Hepatic stellate cell (primary cell): ENCODE measurements around the gene STARD10.
"Not testable (repeated sequence)": the region's sequence is repeated elsewhere in the genome, so short reads cannot be mapped to it uniquely, and the experiment has no call there.

Experiments
- DNase-seq: peaks from one replicate; pipeline ENCODE4 v3.0.0; 2011; ENCODE audit warnings: low spot score

STARD10 gene

DNA sequence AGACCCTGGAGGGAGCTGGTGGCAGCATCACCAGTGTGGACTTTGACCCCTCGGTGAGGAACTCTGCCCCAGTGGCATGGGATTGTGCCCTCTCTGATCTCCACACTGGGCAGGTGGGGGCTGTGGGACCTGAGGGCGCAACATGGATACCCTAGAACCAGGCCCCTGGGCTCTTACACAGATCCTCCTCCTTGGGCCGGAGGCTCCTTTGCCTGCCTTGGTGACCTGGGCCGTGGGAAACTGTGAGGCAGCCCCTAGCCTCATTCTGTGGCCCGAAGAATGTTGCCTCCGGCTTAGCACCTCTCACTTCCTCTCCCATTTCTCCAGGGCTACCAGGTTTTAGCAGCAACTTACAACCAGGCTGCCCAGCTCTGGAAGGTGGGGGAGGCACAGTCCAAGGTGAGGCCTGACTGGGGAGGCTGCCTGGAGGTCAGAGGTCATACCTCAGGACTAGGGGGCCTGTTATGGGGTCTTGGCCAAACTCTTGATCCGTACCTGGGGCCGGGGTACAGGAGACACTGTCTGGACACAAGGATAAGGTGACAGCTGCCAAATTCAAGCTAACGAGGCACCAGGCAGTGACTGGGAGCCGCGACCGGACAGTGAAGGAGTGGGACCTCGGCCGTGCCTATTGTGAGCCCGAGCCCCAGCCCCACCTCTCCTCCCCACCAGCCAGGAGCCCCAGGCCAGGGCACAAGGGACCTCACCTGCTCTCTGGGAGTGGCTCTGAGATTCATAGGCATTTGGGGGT is 32.5 kb upstream of the STARD10 start:
- DNase-seq, result no peak

DNA sequence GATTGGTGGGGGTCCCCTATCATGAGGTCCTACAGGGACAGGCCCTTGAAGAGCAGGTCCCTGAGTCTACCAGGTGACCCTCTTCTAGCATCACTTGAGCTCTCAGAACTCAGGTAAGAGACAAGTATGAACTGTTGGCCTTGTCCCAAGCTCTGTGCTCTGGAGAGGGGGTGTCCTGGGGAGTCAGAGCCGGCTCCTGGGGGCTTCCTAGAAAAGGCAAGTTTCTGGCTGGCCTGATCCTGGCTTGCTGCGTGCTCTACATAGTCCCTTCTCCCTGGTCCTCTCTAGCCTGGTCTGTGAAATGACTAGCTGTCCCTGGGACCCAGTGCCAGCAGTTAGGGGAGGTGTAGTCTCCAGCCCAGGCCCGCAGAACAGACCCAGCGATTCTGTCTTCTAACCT is 31.8 kb upstream of the STARD10 start:
- DNase-seq, result no peak

GRCh38 chr11:72824811-72825505 is 31.1 kb upstream of the STARD10 start:
- DNase-seq, result no peak

GRCh38 chr11:72824020-72824419 is 30.2 kb upstream of the STARD10 start:
- no peak for DNase-seq

- DNase-seq, result no peak
These were observed 29.4 kb upstream of the STARD10 start for GRCh38 chr11:72823105-72823804.

DNA sequence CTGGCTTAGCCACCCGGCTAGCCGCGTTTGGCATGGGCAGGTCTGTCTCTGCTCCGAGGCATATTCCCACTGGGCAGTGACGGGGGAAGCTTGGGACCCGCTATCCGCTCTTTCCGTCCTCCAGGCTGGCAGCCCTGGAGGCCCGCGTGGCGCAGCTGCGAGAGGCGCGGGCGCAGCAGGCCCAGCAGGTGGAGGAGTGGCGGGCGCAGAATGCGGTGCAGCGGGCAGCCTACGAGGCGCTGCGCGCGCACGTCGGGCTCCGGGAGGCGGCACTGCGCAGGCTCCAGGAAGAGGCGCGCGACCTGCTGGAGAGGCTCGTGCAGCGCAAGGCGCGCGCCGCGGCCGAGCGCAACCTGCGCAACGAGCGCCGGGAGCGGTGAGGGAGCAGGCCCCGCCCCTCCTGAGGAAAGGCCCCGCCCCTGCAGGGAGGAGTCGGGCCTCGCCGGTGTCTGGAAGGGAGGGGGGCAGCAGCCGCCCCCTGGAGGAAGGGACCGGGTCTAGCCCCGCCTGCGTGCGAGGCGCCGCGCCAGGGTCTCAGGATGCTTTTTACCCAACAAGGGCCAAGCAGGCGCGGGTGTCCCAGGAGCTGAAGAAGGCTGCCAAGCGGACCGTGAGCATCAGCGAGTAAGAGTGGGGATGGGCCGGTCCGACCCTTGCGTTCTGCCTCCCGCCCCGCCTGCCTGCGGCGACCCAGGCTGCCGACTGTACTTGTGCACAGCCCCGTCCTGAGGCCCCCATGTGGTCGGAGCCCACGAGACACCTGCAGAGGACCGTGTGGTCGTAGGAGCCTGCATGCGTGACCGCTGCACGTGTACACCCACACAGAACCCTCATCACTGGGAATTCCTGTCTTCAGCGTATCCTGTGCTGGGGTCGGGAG is 28.3 kb upstream of the STARD10 start:
- DNase-seq, result peak; percentile 98

GRCh38 chr11:72821221-72821919 is 27.5 kb upstream of the STARD10 start:
- DNase-seq, result no peak

GRCh38 chr11:72820439-72821139 is 26.7 kb upstream of the STARD10 start:
- no peak for DNase-seq

GRCh38 chr11:72818971-72819370 is 25.1 kb upstream of the STARD10 start:
- no peak for DNase-seq

- no peak for DNase-seq
These were observed 24.1 kb upstream of the STARD10 start for GRCh38 chr11:72817966-72818365.

DNA sequence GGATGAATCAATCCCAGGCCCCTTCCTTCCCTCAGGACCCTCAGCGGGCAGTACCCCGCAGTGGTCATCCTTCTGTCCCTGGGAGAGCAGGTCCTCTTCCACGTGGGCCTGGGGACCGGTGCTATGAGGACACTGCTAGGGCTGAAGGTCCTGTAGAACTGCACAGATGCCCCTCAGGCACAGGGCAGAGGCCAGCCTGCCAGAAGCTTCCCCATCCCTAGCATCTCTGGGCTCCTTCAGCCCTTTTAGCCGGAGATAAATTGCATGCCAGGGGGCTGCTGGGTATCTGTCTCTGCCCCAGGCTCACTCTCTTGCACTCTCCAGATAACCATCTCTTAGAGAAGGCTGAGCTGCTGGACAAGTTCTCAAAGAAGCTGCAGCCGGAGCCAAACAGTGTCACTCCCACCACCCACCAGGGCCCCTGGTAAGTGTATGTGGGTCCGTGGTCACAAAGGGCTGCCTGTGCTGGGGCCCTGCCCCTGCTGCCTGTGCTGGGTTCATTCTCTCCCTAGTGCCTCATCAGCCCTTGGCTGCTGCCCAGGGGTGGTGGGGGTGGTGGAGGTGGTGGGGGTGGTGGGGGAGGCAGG is 22.6 kb upstream of the STARD10 start:
- DNase-seq, result no peak

- DNase-seq, result no peak
These were observed 21.3 kb upstream of the STARD10 start for GRCh38 chr11:72815110-72815618.

DNA sequence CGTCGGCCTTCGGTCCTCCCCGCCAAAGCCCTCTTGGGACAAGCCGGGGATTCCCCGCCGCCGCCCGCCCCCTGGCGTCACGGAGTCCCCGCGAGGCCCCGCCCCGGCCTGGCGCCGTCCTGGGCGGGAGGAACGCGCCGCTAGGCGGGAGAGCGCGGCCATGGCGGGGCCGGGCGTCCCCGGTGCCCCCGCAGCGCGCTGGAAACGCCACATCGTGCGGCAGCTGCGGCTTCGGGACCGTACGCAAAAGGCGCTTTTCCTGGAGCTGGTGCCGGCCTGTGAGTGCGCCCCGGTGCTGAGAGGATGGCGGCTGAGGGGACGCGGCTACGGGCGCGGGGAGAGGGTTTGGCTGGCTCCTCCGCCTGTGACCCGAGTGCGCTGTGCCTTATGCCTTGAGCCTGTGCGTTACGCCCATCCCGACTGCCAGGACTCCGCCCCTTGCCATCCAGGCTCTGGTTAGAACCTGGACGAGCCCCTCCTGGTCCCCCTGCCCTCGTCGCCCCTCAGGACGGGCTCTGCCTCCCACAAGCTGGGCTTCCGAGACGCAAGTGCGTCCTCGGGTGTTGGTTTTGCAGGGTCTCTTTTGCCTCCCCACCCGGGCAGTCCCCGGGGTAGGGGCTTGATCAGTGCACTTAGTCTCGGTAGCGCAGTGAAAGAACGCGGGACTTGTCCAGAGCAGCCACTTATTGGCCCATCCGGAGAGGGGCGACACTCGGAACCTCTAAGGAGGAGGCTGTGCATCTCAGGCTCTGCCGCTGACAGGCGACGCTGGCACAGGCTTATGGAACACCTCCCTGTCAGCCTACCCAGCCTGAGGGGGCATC is 20.7 kb upstream of the STARD10 start, which contains the start of gene ATG16L2:
Gene ATG16L2, plus strand, starts transcription at position 126 of the 824 bp plus-strand sequence. Its CDS starts 35 bp downstream, at position 161.
- peak; percentile 94 for DNase-seq

DNA sequence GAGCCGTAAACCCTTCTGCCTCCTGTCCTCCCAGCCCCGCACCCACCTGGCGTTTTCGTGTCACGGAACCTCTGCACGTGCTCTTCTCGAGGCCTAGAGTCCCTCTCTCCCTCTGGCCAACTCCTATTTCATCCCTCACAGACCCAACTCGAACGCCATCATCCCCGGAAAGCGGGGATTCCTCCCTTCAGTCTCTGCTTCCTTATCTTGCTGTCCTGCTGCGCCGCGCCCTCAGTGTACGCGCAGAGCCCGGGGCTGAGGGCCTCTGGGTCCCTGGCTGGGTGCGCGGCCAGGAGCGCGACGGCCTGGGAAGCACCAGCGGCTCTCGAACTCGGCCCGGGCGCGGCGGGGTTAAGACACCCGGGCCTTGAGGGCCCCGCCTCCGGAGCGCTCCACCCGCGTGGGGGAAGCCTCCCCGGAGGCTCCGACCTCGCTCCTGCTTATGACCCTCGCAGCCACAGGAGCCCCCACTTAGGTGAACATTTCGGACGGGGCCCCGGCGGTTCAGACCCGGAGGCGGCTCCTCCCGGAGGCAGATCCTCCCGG is 20.0 kb upstream of the STARD10 start:
- DNase-seq, result peak; percentile 83

DNA sequence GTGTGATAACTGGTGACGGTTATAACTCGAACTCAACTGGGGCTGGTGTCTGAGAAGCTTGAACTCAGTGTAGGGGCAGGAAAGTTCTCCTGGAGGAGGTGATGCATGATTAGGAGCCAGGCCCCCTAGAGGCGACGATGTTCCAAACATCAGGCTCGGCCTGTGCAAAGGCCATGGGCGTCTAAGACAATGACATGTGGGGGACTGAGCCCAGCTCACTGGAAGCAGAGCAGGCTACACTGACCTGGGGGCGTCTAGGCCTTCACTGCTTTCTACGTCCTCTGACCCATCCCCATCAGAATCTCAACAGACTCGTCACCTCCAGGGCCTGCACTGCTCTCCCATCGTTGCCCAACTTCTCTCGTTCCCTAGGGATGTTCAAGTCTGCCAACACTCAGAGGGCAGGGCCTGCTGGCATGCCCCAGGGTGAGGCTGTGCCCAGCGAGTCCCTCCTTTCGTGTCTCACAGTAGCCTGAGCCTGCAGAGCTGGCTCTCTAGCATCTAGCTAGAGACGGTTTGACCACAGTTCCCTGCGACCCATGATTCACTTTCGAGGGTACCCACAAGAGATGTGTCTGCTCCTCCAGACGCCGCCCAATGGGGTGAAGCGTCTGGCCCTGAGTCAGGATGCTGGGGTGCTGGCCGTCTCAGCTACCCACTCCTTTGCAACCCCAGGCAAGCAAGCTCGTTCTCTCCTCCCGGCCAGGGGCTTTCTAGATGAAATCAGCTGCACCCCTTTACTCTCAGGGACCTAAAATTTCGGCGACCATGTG is 19.3 kb upstream of the STARD10 start:
- DNase-seq, result peak; percentile 70

GRCh38 chr11:72812604-72812966 is 18.7 kb upstream of the STARD10 start:
- DNase-seq, result no peak

DNA sequence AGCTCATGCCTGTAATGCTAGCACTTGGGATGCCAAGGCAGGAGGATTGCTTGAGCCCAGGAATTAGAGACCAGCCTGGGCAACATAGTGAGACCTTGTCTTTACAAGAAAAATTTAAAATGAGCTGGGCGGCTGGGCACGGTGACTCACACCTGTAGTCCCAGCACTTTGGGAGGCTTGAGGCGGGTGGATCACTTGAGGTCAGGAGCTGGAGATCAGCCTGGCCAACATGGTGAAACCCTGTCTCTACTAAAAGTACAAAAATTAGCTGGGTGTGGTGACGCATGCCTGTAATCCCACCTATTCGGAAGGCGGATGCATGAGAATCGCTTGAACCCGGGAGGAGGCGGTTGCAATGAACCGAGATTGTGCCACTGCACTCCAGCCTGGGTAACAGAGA is 17.8 kb upstream of the STARD10 start:
- DNase-seq, result not testable (repeated sequence)

- DNase-seq, result no peak
These were observed 14.5 kb upstream of the STARD10 start for GRCh38 chr11:72808331-72808798.
